HepG2 (cell line): ENCODE data around the gene P2RY2. TPM values are rescaled to one million over a fixed set of nuclear protein-coding genes. Genes with fewer than 3 reads are reported as not detected.

Source experiments
- BRF2 ChIP-seq: sonication (generic); formaldehyde crosslinking; IDR thresholded peaks from 2 replicates; pipeline ENCODE4 v1.8.1; 2022; ENCODE audit warnings: mild to moderate bottlenecking, missing genetic modification reagents
- CBX5 ChIP-seq: sonication (generic); formaldehyde crosslinking; IDR thresholded peaks from 2 replicates; pipeline ENCODE4 v1.4.0; 2020; ENCODE audit warnings: missing genetic modification reagents, borderline replicate concordance
- CEBPG ChIP-seq: IDR thresholded peaks from 2 replicates; pipeline ENCODE4 v1.6.1; 2016
- CTCF ChIP-seq: sonication (generic); formaldehyde crosslinking; IDR thresholded peaks from 2 replicates; pipeline ENCODE4 v1.5.0; 2020; ENCODE audit warnings: mild to moderate bottlenecking, missing genetic modification reagents, moderate library complexity
- DNMT3B ChIP-seq: conservative IDR thresholded peaks from 2 replicates; pipeline ENCODE4 v1.6.1; 2016; ENCODE audit warnings: missing biosample characterization, control low read depth
- GABPA ChIP-seq, 2 experiments: IDR thresholded peaks; 2 replicates each; pipeline ENCODE4 v1.6.1; 2011 to 2016; ENCODE audit warnings: low read depth in 2 of 2, low read length in 1 of 2, missing biosample characterization in 1 of 2, missing genetic modification characterization in 1 of 2
- JUND ChIP-seq: sonication (generic); formaldehyde crosslinking; IDR thresholded peaks from 2 replicates; pipeline ENCODE4 v1.8.0; 2022; ENCODE audit warnings: mild to moderate bottlenecking, missing genetic modification reagents
- MAZ ChIP-seq, 2 experiments: sonication (generic) in 1 of 2; formaldehyde crosslinking in 1 of 2; IDR thresholded peaks; 2 replicates each; pipeline versions ENCODE4 v1.5.0 to v1.6.1; 2012 to 2020; ENCODE audit warnings: low read depth in 2 of 2, mild to moderate bottlenecking in 2 of 2, borderline replicate concordance in 1 of 2, improper control_type of control experiment in 1 of 2, low read length in 1 of 2, missing genetic modification reagents in 1 of 2, moderate library complexity in 1 of 2
- MTA3 ChIP-seq: sonication (generic); formaldehyde crosslinking; IDR thresholded peaks from 2 replicates; pipeline ENCODE4 v1.4.0; 2020; ENCODE audit warnings: missing genetic modification reagents
- RNF2 ChIP-seq: fragments of 450-650 bp; conservative IDR thresholded peaks from 2 replicates; pipeline ENCODE4 v1.6.1; 2016; ENCODE audit warnings: low read depth
- SATB2 ChIP-seq: sonication (generic); formaldehyde crosslinking; IDR thresholded peaks from 2 replicates; pipeline ENCODE4 v1.5.0; 2020; ENCODE audit warnings: missing genetic modification reagents
- SPEN ChIP-seq: sonication (generic); formaldehyde crosslinking; IDR thresholded peaks from 2 replicates; pipeline ENCODE4 v1.5.1; 2020; ENCODE audit warnings: low read depth, mild to moderate bottlenecking, missing genetic modification reagents
- THAP11 ChIP-seq: IDR thresholded peaks from 2 replicates; pipeline ENCODE4 v1.6.1; 2016; ENCODE audit warnings: missing biosample characterization, missing genetic modification reagents
- ZBTB7A ChIP-seq: sonication (generic); formaldehyde crosslinking; IDR thresholded peaks from 2 replicates; pipeline ENCODE4 v1.8.0; 2022; ENCODE audit warnings: mild to moderate bottlenecking, missing genetic modification reagents
- ZNF12 ChIP-seq: sonication (generic); formaldehyde crosslinking; IDR thresholded peaks from 2 replicates; pipeline ENCODE4 v1.5.0; 2020; ENCODE audit warnings: missing genetic modification reagents
- ZNF367 ChIP-seq: sonication (generic); formaldehyde crosslinking; IDR thresholded peaks from 2 replicates; pipeline ENCODE4 v1.4.0; 2020; ENCODE audit warnings: missing genetic modification reagents, borderline replicate concordance
- polyA plus RNA-seq, 8 experiments: library from polyadenylated mRNA; depleted of rRNA in 3 of 8; stranded (reverse) in 7 of 8; unstranded in 1 of 8; fragments of >200 nt; fragmentation: Illumina TruSeq in 4 of 8; extraction: Trizol in 4 of 8; gene quantifications; 2 replicates each; pipeline versions ENCODE4 v1.2.1 to v1.2.3, GENCODE V29; 2011 to 2016; ENCODE audit warnings: low read depth in 4 of 8, missing spikeins in 1 of 8, mixed read lengths in 1 of 8; ENCODE audit not compliant: insufficient read depth in 1 of 8
- total RNA-seq, 5 experiments: library from RNA; depleted of rRNA; stranded (reverse); fragments of >200 nt; fragmentation: Illumina TruSeq; extraction: Trizol; gene quantifications; 2 replicates each; pipeline ENCODE4 v1.2.3, GENCODE V29; 2016; ENCODE audit warnings: low read depth in 1 of 5
- TF ChIP-seq, protein P1 (sequence below): sonication (generic); formaldehyde crosslinking; IDR thresholded peaks from 2 replicates; pipeline ENCODE4 v1.4.0; 2020; ENCODE audit warnings: mild to moderate bottlenecking, missing genetic modification reagents, borderline replicate concordance
- TF ChIP-seq, protein P2 (sequence below): sonication (generic); formaldehyde crosslinking; IDR thresholded peaks from 2 replicates; pipeline ENCODE4 v1.4.0; 2020; ENCODE audit warnings: mild to moderate bottlenecking, missing genetic modification reagents

Gene P2RY2
- total and polyA plus RNA-seq, 2 of the 13 experiments (the other 11 are each of a cell fraction or from before 2014, with no cell fraction given) = 0.95 to 3.1 TPM

- TF ChIP-seq CTCF (CRISPR knock-in tag) (peak; percentile 29; the same call in 1 of the 2 replicates), RNF2 (peak; percentile 77), DNMT3B (peak; percentile 52; the same call in 1 of the 2 replicates), MAZ (IDR thresholded peaks at IDR 0.05; ENCODE audit: borderline replicate concordance, low read depth, low read length) (no peak), MAZ (CRISPR knock-in tag; IDR thresholded peaks at IDR 0.05; ENCODE audit: low read depth) (peak; percentile 54; the same call in 1 of the 2 replicates), CEBPG (CRISPR knock-in tag) (0 out of 2 replicates have a peak, but pooled peaks have one; percentile 17), SPEN (CRISPR knock-in tag) (peak; percentile 67; the same call in 1 of the 2 replicates), SATB2 (CRISPR knock-in tag) (no peak), JUND (CRISPR knock-in tag) (peak; percentile 89; the same call in 1 of the 2 replicates), CBX5 (CRISPR knock-in tag) (peak; percentile 17; the same call in 1 of the 2 replicates), MTA3 (CRISPR knock-in tag) (no peak), ZNF367 (CRISPR knock-in tag) (no peak), BRF2 (CRISPR knock-in tag) (no peak), ZNF12 (peak; percentile 33; the same call in 1 of the 2 replicates), ZBTB7A (CRISPR knock-in tag) (peak; percentile 94), GABPA (IDR thresholded peaks at IDR 0.05; ENCODE audit: low read depth, low read length) (no peak), GABPA (CRISPR knock-in tag; IDR thresholded peaks at IDR 0.05; ENCODE audit: low read depth) (peak; percentile 89), THAP11 (CRISPR knock-in tag) (peak; percentile 70)
- TF ChIP-seq, protein P1, sequence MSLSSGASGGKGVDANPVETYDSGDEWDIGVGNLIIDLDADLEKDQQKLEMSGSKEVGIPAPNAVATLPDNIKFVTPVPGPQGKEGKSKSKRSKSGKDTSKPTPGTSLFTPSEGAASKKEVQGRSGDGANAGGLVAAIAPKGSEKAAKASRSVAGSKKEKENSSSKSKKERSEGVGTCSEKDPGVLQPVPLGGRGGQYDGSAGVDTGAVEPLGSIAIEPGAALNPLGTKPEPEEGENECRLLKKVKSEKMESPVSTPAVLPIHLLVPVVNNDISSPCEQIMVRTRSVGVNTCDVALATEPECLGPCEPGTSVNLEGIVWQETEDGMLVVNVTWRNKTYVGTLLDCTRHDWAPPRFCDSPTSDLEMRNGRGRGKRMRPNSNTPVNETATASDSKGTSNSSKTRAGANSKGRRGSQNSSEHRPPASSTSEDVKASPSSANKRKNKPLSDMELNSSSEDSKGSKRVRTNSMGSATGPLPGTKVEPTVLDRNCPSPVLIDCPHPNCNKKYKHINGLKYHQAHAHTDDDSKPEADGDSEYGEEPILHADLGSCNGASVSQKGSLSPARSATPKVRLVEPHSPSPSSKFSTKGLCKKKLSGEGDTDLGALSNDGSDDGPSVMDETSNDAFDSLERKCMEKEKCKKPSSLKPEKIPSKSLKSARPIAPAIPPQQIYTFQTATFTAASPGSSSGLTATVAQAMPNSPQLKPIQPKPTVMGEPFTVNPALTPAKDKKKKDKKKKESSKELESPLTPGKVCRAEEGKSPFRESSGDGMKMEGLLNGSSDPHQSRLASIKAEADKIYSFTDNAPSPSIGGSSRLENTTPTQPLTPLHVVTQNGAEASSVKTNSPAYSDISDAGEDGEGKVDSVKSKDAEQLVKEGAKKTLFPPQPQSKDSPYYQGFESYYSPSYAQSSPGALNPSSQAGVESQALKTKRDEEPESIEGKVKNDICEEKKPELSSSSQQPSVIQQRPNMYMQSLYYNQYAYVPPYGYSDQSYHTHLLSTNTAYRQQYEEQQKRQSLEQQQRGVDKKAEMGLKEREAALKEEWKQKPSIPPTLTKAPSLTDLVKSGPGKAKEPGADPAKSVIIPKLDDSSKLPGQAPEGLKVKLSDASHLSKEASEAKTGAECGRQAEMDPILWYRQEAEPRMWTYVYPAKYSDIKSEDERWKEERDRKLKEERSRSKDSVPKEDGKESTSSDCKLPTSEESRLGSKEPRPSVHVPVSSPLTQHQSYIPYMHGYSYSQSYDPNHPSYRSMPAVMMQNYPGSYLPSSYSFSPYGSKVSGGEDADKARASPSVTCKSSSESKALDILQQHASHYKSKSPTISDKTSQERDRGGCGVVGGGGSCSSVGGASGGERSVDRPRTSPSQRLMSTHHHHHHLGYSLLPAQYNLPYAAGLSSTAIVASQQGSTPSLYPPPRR (CRISPR knock-in tag) = peak; percentile 68; the same call in 1 of the 2 replicates
- TF ChIP-seq, protein P2, sequence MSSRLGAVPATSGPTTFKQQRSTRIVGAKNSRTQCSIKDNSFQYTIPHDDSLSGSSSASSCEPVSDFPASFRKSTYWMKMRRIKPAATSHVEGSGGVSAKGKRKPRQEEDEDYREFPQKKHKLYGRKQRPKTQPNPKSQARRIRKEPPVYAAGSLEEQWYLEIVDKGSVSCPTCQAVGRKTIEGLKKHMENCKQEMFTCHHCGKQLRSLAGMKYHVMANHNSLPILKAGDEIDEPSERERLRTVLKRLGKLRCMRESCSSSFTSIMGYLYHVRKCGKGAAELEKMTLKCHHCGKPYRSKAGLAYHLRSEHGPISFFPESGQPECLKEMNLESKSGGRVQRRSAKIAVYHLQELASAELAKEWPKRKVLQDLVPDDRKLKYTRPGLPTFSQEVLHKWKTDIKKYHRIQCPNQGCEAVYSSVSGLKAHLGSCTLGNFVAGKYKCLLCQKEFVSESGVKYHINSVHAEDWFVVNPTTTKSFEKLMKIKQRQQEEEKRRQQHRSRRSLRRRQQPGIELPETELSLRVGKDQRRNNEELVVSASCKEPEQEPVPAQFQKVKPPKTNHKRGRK (CRISPR knock-in tag) = no peak
Observed at GRCh38 chr11:73237471-73238290, 19.6 kb downstream of the P2RY2 start (continued).
